ENCODE data around the gene APC2. TPM values are rescaled to one million over a fixed set of nuclear protein-coding genes. Genes with fewer than 3 reads are reported as not detected.
"Not testable (repeated sequence)": the region's sequence is repeated elsewhere in the genome, so short reads cannot be mapped to it uniquely, and the experiment has no call there.

Gene APC2
- total RNA-seq, 4 donors from 2014 or later = under 0.01 TPM; not detected in 3

DNA sequence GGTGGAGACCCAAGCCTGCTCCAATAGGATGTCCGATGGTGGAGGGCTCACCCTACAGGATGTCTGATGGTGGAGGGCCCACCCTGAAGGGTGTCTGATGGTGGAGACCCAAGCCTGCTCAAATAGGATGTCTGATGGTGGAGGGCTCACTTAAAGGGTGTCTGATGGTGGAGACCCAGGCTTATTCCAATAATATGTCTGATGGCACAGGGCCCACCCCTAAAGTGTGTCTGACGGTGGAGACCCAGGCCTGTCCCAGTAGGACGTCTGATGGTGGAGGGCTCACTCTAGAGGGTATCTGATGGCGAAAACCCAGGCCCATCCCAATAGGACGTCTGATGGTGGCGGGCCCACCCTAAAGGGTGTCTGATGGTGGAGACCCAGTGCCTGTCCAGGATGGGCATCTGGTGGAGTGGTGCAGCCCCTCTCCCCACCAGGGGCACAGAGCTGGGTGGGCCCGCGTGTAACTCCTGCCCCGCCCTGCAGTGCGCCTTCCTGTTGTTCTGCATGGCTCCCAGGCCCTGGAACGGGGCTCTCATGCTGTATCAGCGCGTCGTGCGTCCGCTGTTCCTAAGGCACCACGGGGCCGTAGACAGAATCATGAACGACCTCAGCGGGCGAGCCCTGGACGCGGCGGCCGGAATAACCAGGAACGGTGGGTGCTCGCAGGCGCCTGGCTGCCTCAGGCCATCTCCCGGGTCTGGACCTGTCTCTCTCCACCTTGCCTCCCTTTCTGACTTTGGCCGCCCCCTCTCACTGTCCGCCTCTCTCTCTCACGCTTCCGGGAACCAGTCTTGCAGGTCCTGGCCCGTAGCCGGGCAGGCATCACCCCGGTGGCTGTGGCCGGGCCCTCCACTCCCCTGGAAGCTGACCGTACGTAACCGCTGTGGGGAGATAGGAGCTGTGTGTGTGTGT is 46.1 kb downstream of the APC2 start:
- Histone ChIP-seq H3K9me3 (no peaks in the 10 kb centered on the region), H3K4me1 (peaks cover 8 to 40% (median 15%) of the 10 kb centered on the region in 3 donors), H3K27ac (no peak overlapping the region), H3K36me3 (no peaks in the 10 kb centered on the region), H3K4me3 (peak overlapping the region in 2 of 4 donors; percentile 5 to 38), H3K27me3 (peaks cover 0 to 29% (median 0%) of the 10 kb centered on the region in 4 donors)
- intact Hi-C loops (cut with DNase I) = no loop called here
- DNase-seq = no peak
- TF ChIP-seq POLR2A (IDR thresholded peaks at IDR 0.05) = no peak
- TF ChIP-seq, protein P1, sequence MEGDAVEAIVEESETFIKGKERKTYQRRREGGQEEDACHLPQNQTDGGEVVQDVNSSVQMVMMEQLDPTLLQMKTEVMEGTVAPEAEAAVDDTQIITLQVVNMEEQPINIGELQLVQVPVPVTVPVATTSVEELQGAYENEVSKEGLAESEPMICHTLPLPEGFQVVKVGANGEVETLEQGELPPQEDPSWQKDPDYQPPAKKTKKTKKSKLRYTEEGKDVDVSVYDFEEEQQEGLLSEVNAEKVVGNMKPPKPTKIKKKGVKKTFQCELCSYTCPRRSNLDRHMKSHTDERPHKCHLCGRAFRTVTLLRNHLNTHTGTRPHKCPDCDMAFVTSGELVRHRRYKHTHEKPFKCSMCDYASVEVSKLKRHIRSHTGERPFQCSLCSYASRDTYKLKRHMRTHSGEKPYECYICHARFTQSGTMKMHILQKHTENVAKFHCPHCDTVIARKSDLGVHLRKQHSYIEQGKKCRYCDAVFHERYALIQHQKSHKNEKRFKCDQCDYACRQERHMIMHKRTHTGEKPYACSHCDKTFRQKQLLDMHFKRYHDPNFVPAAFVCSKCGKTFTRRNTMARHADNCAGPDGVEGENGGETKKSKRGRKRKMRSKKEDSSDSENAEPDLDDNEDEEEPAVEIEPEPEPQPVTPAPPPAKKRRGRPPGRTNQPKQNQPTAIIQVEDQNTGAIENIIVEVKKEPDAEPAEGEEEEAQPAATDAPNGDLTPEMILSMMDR (IDR thresholded peaks at IDR 0.05) = no peak
- WGBS, 2 donors = 47 to 59% methylated on average over 5 to 13 of the region's 40 CpGs

DNA sequence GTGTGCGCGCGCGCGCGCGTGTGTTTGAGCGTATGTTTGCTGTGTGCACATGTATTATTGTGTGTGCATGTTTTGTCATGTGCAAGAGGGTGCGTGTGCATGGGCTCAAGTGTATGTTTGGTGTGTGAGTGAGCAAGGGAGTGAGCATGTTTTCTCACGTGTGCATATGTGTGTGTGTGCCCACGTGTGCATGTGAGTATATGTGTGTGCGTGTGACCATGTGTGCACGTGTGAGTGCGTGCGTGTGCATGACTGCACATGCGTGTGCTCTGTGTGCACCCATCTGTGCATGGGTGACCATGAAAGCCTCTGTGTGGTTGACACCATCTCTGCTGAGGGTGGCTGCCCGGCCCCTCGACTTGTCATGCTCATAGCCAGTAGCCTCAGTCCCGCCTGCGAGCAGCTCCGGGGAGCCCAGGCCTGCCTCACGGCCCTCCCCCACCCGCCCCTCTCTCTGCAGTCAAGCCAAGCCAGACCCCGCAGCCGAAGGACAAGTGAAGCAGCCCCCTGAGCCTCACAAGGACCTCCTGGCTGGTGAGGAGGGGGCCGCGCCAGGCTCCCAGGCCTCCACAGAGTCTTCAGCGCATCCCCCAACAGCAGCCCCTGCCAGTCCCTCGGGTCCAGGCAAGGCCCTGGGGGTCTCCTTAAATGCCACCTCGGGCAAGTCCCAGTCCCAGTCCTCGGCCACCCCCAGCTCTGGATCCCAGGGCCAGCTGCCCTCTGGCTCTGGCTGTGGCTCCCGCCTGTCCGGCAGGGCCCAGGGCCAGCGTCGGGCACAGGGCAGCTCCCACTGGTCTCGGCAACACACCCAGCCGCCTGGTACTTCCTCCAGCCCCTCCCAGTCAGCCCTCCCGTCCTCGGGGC is 47.0 kb downstream of the APC2 start:
- no peaks in the 10 kb centered on the region for H3K36me3 ChIP-seq
- WGBS, 2 donors = 56 to 66% methylated on average over 13 to 16 of the region's 39 CpGs
- no peak for DNase-seq
- peak overlapping the region in 1 of 4 donors; percentile 38 for H3K4me3 ChIP-seq
- TF ChIP-seq, protein P1 (IDR thresholded peaks at IDR 0.05) = no peak
- TF ChIP-seq POLR2A (IDR thresholded peaks at IDR 0.05) = no peak
- H3K4me1 ChIP-seq = peaks cover 4 to 38% (median 8%) of the 10 kb centered on the region in 3 donors
- no peaks in the 10 kb centered on the region for H3K9me3 ChIP-seq
- H3K27ac ChIP-seq = no peak overlapping the region
- H3K27me3 ChIP-seq = peaks cover 0 to 27% (median 0%) of the 10 kb centered on the region in 4 donors
- intact Hi-C loops (cut with DNase I) = no loop called here

DNA sequence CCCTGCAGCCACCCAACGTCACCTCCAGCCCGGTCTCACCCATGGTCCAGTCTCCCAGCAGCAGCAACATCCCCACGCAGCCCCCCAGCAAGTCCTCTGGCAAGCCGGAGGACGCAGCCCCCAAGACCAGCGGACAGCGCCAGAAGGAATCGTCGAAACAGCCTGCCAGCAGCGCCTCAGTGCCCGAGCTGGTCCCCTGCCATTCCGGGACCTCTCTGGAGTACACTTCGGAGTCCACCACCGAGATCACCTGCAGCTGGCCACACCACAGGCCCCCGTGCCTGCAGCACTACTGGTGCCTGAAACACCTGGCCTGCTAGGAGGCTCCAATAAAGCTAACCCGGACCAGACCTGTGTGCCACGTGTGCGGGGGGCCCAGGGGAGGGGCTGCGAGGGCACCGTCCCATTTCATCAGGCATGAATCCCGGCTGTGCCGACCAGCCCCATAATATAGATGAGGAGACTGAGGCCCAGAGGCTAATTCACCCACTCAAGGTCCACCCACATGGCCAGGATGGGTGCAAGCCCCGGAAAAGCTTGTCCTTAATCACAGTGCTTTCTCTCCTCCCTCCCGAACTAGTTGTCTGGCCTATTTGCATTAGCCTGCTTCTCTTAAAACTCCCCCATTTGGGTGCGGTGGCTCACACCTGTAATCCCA is 47.8 kb downstream of the APC2 start:
- Histone ChIP-seq H3K4me1 (peaks cover 4 to 34% (median 8%) of the 10 kb centered on the region in 3 donors), H3K36me3 (no peaks in the 10 kb centered on the region), H3K27ac (no peak overlapping the region), H3K4me3 (no peak overlapping the region), H3K9me3 (no peaks in the 10 kb centered on the region), H3K27me3 (peaks cover 0 to 32% (median 2%) of the 10 kb centered on the region in 4 donors)
- 77 to 90% methylated on average over 9 to 15 of the region's 25 CpGs for WGBS, 2 donors
- intact Hi-C loops (cut with DNase I) = no loop called here
- no peak for DNase-seq
- no peak for TF ChIP-seq POLR2A (IDR thresholded peaks at IDR 0.05)
- TF ChIP-seq, protein P1 (IDR thresholded peaks at IDR 0.05) = no peak

DNA sequence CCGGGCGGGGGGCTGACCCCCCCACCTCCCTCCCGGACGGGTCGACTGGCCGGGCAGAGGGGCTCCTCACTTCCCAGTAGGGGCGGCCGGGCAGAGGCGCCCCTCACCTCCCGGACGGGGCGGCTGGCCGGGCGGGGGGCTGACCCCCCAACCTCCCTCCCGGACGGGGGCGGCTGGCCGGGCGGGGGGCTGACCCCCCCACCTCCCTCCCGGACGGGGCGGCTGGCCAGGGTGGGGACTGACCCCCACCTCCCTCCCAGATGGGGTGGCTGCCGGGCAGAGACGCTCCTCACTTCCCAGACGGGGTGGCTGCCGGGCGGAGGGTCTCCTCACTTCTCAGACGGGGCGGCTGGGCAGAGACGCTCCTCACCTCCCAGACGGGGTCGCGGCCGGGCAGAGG is 49.3 kb downstream of the APC2 start:
- intact Hi-C loops (cut with DNase I); H3K9me3 ChIP-seq; H3K4me3 ChIP-seq; DNase-seq; H3K36me3 ChIP-seq; H3K27ac ChIP-seq: not testable (repeated sequence)
- Histone ChIP-seq H3K27me3 (peaks cover 0 to 47% (median 6%) of the 10 kb centered on the region in 4 donors), H3K4me1 (peaks cover 14 to 47% (median 18%) of the 10 kb centered on the region in 3 donors)
- no CpG with 5 or more reads among the region's 34 CpGs for WGBS, 2 donors

DNA sequence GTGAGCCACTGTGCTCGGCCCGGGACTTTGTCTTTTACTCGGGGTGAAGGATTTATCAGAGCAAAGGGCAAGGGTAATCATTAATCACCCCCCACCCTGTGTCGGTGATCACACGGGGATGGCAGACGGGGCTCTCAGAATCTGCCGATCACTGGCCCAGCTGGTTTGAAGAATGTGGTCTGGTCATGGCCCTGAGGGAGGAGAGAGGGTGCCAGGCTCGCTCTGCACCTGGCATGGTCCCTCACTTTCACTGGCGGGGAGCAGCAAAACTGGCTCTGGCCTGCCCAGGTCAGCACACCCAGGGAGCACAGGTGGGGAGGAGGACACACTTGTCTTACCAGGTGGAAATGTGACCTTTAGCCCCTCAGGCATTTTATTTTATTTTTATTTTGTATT is 51.3 kb downstream of the APC2 start:
- no peak for TF ChIP-seq POLR2A (IDR thresholded peaks at IDR 0.05)
- TF ChIP-seq, protein P1 (IDR thresholded peaks at IDR 0.05) = no peak
- H3K4me1 ChIP-seq = peaks cover 14 to 43% (median 18%) of the 10 kb centered on the region in 3 donors
- DNase-seq = no peak
- peaks cover 0 to 50% (median 6%) of the 10 kb centered on the region in 4 donors for H3K27me3 ChIP-seq
- intact Hi-C loops (cut with DNase I) = no loop called here
- H3K27ac ChIP-seq = no peak overlapping the region
- peaks cover 0 to 13% (median 0%) of the 10 kb centered on the region in 3 donors for H3K36me3 ChIP-seq
- H3K4me3 ChIP-seq = no peak overlapping the region
- no peaks in the 10 kb centered on the region for H3K9me3 ChIP-seq
- 33 to 37% methylated on average over 2 to 8 of the region's 9 CpGs for WGBS, 2 donors
